Heart right ventricle (tissue), 16 donors: ENCODE data around the gene ARHGEF12. TPM values are rescaled to one million over a fixed set of nuclear protein-coding genes. Genes with fewer than 3 reads are reported as not detected.

ENCODE experiments used
- ATAC-seq, 8 donors: fragments of 200-7000 bp; cut with Tn5 transposase; one replicate each; pipeline ENCODE4 v1.9.1; 2020; ENCODE audit warnings: mild to moderate bottlenecking in 8 of 8, moderate library complexity in 8 of 8, moderate number of reproducible peaks in 1 of 8
- DNase-seq, 2 donors: peaks; one replicate each; pipeline ENCODE4 v3.0.0-alpha.2; 2020
- H3K27ac ChIP-seq, 10 donors: fragments of 200-600 bp; sonication (generic) in 2 of 10; one replicate each; pipeline versions ENCODE4 v1.5.0 to v1.8.0; 2020 to 2022; ENCODE audit warnings: mild to moderate bottlenecking in 3 of 10
- H3K27me3 ChIP-seq, 7 donors: fragments of 200-600 bp; one replicate each; pipeline ENCODE4 v1.8.0; 2021 to 2022; ENCODE audit warnings: mild to moderate bottlenecking in 2 of 7
- H3K36me3 ChIP-seq, 9 donors: fragments of 200-600 bp; sonication (generic) in 1 of 9; one replicate each; pipeline versions ENCODE4 v1.5.0 to v1.8.0; 2020 to 2022; ENCODE audit warnings: mild to moderate bottlenecking in 2 of 9
- H3K4me1 ChIP-seq, 9 donors: fragments of 200-600 bp; sonication (generic) in 1 of 9; one replicate each; pipeline versions ENCODE4 v1.5.0 to v1.8.0; 2020 to 2022; ENCODE audit warnings: mild to moderate bottlenecking in 4 of 9
- H3K4me3 ChIP-seq, 10 donors: fragments of 200-600 bp; sonication (generic) in 2 of 10; one replicate each; pipeline versions ENCODE4 v1.5.0 to v1.8.0; 2020 to 2022; ENCODE audit warnings: mild to moderate bottlenecking in 7 of 10, moderate library complexity in 2 of 10
- H3K9me3 ChIP-seq, 11 donors: fragments of 200-600 bp in 10 of 11; sonication (generic) in 2 of 11; one replicate each; pipeline versions ENCODE4 v1.5.0 to v1.8.0; 2013 to 2022; ENCODE audit warnings: mild to moderate bottlenecking in 2 of 11, control low read depth in 1 of 11, moderate library complexity in 1 of 11
- CTCF ChIP-seq, 9 donors: fragments of 200-600 bp; sonication (generic) in 2 of 9; IDR thresholded peaks; one replicate each; pipeline versions ENCODE4 v1.5.0 to v1.8.0; 2021 to 2022; ENCODE audit warnings: antibody characterized with exemption in 9 of 9, mild to moderate bottlenecking in 5 of 9, moderate library complexity in 1 of 9
- WGBS, 2 donors: extraction: QIAGEN DNeasy Blood & Tissue Kit; methylation state at CpG; one replicate each; pipeline ENCODE4 v1.1.7; 2013; ENCODE audit warnings: inconsistent platforms in 1 of 2; 5-methylcytosine and 5-hydroxymethylcytosine counted together
- intact Hi-C, 10 donors: fragments of 100-400 bp; cut with DNase I; formaldehyde crosslinking; loops; one replicate each; pipeline versions ENCODE4 v1.11.1 to v1.14.2; 2022
- polyA plus RNA-seq, 2 donors: library from polyadenylated mRNA; stranded (reverse); fragments of 200-250 nt; gene quantifications; one replicate each; pipeline ENCODE4 v1.2.3, GENCODE V29; 2013
- total RNA-seq, 10 donors: library from RNA; stranded (reverse); fragmentation: NEBNext Ultra II Directional in 3 of 10; extraction: Animal tissue kit (Norgen Biotek cat#: 25700) in 3 of 10; gene quantifications; one replicate each; pipeline versions ENCODE4 v1.2.1 to v1.2.4, GENCODE V29; 2021 to 2023
- donor health status: Arrhythmogenic right ventricular cardiomyopathy.
- donor health status: ischemic (EF 13 %, LVEDD 7.1; RV severe dilation, severe dysfunction).
- donor health status: healthy with polysubstance abuse.
- donor health status: DM: no; HTN: yes; CAD: no.
- donor health status: DM: no; HTN: no; CAD: no.
- donor health status: ischemic (EF 25% LVEDD 6.9; RV normal size, moderate dysfunction).
- donor health status: ischemic (EF 25% LVEDD 5.7; RV mildly dilated, moderate dysfunction).
- donor health status: healthy.
- donor health status: DM: yes; HTN: yes; CAD: no.
- donor health status: Ischemic cardiomyopathy.
- donor health status: ischemic (EF 35%, LVEDD 5.7; RV mildly dilated, moderate dysfunction).
- donor health status: nonischemic (EF 11% LVEDD 7.7; RV severe dilation, severe dysfunction).
- donor health status: DM: yes; HTN: yes; CAD: no.
- donor health status: PGD.
- donor health status: ischemic (EF 29% LVEDD 5.4; RV normal size, mild dysfunction).
- donor health status: nonischemic (EF 23%, LVEDD 6.1; RV moderate dilation, normal function).

Gene ARHGEF12
- total and polyA plus RNA-seq, 12 donors = 20.0 to 155 (median 110) TPM

- no peak overlapping the region for H3K4me3 ChIP-seq
- 34 to 36% methylated on average over 2 of the region's 2 CpGs for WGBS, 2 donors
- H3K27me3 ChIP-seq = no peaks in the 10 kb centered on the region
- peaks cover 0 to 13% (median 0%) of the 10 kb centered on the region in 11 donors for H3K9me3 ChIP-seq
- H3K4me1 ChIP-seq = peaks cover 10 to 81% (median 57%) of the 10 kb centered on the region in 9 donors
- peak overlapping the region in 3 of 10 donors; percentile 6 to 32 (median 14) for H3K27ac ChIP-seq
- ATAC-seq (peak in 3 of 8 donors; percentile 34 to 41 (median 36)), DNase-seq (no peak)
- no peak for TF ChIP-seq CTCF (IDR thresholded peaks at IDR 0.05)
- no peaks in the 10 kb centered on the region for H3K36me3 ChIP-seq
- intact Hi-C loops = loop anchor here in 1 of 10 donors (1.0 kb wide), 1 partner anchor 39 kb away; no protein-coding TSS in a partner anchor
Measured at GRCh38 chr11:120385655-120386054, 49.4 kb downstream of the ARHGEF12 start.

- peaks cover 0 to 13% (median 0%) of the 10 kb centered on the region in 11 donors for H3K9me3 ChIP-seq
- H3K4me1 ChIP-seq = peaks cover 10 to 81% (median 58%) of the 10 kb centered on the region in 9 donors
- no peaks in the 10 kb centered on the region for H3K36me3 ChIP-seq
- no peak overlapping the region for H3K4me3 ChIP-seq
- peak overlapping the region in 4 of 10 donors; percentile 14 to 23 (median 18) for H3K27ac ChIP-seq
- ATAC-seq (no peak), DNase-seq (no peak)
- 76 to 83% methylated on average over 1 of the region's 1 CpG for WGBS, 2 donors
- intact Hi-C loops = no loop called here
- no peaks in the 10 kb centered on the region for H3K27me3 ChIP-seq
- no peak for TF ChIP-seq CTCF (IDR thresholded peaks at IDR 0.05)
Measured at GRCh38 chr11:120386318-120386717, 50.1 kb downstream of the ARHGEF12 start.

- Histone ChIP-seq H3K27ac (no peak overlapping the region), H3K9me3 (peaks cover 0 to 13% (median 0%) of the 10 kb centered on the region in 11 donors), H3K27me3 (no peaks in the 10 kb centered on the region), H3K4me3 (no peak overlapping the region), H3K4me1 (peaks cover 13 to 81% (median 58%) of the 10 kb centered on the region in 9 donors), H3K36me3 (no peaks in the 10 kb centered on the region)
- intact Hi-C loops = no loop called here
- ATAC-seq (no peak), DNase-seq (no peak)
- no peak for TF ChIP-seq CTCF (IDR thresholded peaks at IDR 0.05)
- 50 to 58% methylated on average over 2 of the region's 2 CpGs for WGBS, 2 donors
Measured at GRCh38 chr11:120386774-120387371, 50.7 kb downstream of the ARHGEF12 start.

GRCh38 chr11:120388261-120388660 is 52.0 kb downstream of the ARHGEF12 start:
- intact Hi-C loops = no loop called here
- Histone ChIP-seq H3K36me3 (no peaks in the 10 kb centered on the region), H3K4me1 (peaks cover 14 to 83% (median 65%) of the 10 kb centered on the region in 9 donors), H3K4me3 (no peak overlapping the region), H3K27me3 (no peaks in the 10 kb centered on the region), H3K27ac (no peak overlapping the region), H3K9me3 (peaks cover 0 to 10% (median 0%) of the 10 kb centered on the region in 11 donors)
- no peak for ATAC-seq
- no peak for DNase-seq
- no peak for TF ChIP-seq CTCF (IDR thresholded peaks at IDR 0.05)
